Natural killer cell treated with Interleukin-12 subunit alpha and Interleukin-12 subunit beta and Interleukin-15 and Interleukin-18, amount 100 ng/mL, for 72 hours (primary cell): ENCODE measurements around the gene PRR14L. TPM values are rescaled to one million over a fixed set of nuclear protein-coding genes. Genes with fewer than 3 reads are reported as not detected.
"Not testable (repeated sequence)": the region's sequence is repeated elsewhere in the genome, so short reads cannot be mapped to it uniquely, and the experiment has no call there.

Experiments
- ATAC-seq, 2 donors: fragments of 150-1000 bp; cut with Tn5 transposase in 1 of 2; sonication (Bioruptor Pico), chemical (Tn5 transposase) in 1 of 2; 2 replicates each; pipeline ENCODE4 v1.10.0; 2021
- DNase-seq: peaks from one replicate; pipeline ENCODE4 v3.0.0; 2022; ENCODE audit warnings: low spot score
- H3K27ac Mint-ChIP-seq, 2 donors: 1 replicate in 1 of 2; 2 replicates in 1 of 2; pipeline ENCODE4 v1.8.0; 2022; ENCODE audit warnings: mixed read lengths in 2 of 2, mild to moderate bottlenecking in 1 of 2, moderate library complexity in 1 of 2
- H3K27me3 Mint-ChIP-seq, 2 donors: 1 replicate in 1 of 2; 2 replicates in 1 of 2; pipeline ENCODE4 v1.8.0; 2022; ENCODE audit warnings: mixed read lengths in 2 of 2
- H3K36me3 Mint-ChIP-seq: one replicate; pipeline ENCODE4 v1.8.0; 2022; ENCODE audit warnings: mixed read lengths
- H3K4me1 Mint-ChIP-seq, 2 donors: 1 replicate in 1 of 2; 2 replicates in 1 of 2; pipeline ENCODE4 v1.8.0; 2022; ENCODE audit warnings: low read depth in 2 of 2, mixed read lengths in 2 of 2, mild to moderate bottlenecking in 1 of 2
- H3K4me3 Mint-ChIP-seq: one replicate; pipeline ENCODE4 v1.8.0; 2022; ENCODE audit warnings: mixed read lengths
- H3K9me3 Mint-ChIP-seq: 2 replicates; pipeline ENCODE4 v1.8.0; 2022; ENCODE audit warnings: mixed read lengths
- total RNA-seq, 2 donors: library from RNA; stranded (reverse); gene quantifications; one replicate each; pipeline ENCODE4 v1.2.3, GENCODE V29; 2022

Gene PRR14L
- total RNA-seq, 2 donors from 2014 or later = 80.4 to 99.0 TPM

DNA sequence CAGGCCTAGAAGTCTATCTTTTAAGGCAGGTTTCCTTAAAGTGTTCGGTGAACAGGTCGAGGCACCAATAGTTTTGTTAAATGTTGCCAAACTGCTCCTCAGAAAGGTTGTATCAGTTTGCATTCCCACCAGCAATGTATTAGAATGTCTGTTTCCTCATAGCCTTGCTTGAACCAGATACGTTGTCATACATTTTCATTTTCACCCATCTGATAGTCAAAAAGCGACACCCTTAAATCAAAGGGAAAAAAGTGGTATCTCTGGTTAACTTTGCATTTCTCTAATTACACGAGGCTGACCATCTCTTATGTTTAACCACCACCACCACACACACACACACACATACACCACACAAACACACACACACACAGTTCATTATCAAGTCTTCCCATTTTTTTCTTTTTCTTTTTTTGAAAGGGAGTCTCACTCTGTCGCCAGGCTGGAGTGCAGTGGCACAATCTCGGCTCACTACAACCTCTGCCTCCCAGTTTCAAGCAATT, 16.3 kb downstream of the PRR14L start:
- no peak for ATAC-seq
- Mint-ChIP-seq H3K27me3 (no peaks in the 10 kb centered on the region), H3K4me1 (peaks cover 25% of the 10 kb centered on the region in 2 donors), H3K27ac (peak overlapping the region in 1 of 2 donors; percentile 12), H3K9me3 (no peaks in the 10 kb centered on the region), H3K36me3 (peaks cover 13% of the 10 kb centered on the region), H3K4me3 (no peak overlapping the region)
- no peak for DNase-seq

DNA sequence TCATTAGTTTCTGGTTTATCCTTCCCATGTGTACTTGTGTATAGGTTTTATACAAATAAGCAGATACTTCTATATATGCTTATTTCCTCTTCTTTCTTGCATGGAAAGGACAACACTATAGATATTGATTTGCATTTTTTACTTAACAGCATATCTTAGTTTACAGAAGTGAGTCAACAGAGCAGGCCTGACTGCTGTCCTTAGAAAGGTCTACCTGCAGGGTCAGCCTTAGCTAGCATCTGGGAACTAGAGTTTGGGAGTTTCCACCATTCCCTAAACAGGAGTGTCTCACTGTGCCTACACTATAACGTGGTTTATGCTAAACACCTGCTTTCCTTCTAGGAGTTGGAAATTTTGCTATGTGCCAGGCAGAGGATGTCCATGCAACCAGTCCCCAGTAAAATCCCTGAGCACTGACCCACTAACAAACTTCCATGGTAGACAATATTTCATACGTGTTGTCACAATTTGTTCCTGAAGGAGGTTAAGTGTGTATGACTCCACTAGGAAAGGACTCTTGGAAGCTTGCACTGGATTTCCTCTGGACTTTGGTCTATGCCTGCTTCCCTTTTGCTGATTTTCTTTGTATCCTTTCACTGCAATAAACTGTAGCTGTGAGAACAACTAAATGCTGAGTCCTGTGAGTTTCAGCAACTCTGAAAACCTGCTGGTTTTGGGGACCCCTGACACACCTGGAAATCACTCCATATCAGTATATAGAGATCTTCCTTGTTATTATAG, 17.7 kb downstream of the PRR14L start:
- no peak overlapping the region for H3K27ac Mint-ChIP-seq
- peaks cover 16 to 17% of the 10 kb centered on the region in 2 donors for H3K4me1 Mint-ChIP-seq
- no peak overlapping the region for H3K4me3 Mint-ChIP-seq
- H3K9me3 Mint-ChIP-seq = no peaks in the 10 kb centered on the region
- H3K36me3 Mint-ChIP-seq = peaks cover 8% of the 10 kb centered on the region
- DNase-seq (no peak), ATAC-seq (no peak)
- no peaks in the 10 kb centered on the region for H3K27me3 Mint-ChIP-seq

DNA sequence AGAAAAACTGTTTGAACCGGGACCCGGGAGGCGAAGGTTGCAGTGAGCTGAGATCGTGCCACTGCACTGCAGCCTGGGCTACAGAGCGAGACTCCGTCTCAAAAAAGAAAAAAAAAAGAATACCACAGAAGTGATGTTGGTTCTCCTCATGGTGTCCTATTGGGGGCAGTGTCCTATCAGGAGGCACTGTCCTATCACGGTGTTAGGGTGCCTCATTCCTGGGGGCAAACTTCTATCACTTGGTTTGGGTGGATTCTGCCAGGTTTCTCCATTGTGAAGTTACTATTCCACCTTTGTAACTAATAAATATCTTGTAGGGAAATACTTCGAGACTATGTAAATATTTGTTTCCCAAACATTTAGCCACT, 19.6 kb downstream of the PRR14L start:
- Mint-ChIP-seq H3K36me3 (peaks cover 8% of the 10 kb centered on the region), H3K4me1 (peaks cover 16 to 17% of the 10 kb centered on the region in 2 donors), H3K4me3 (no peak overlapping the region), H3K9me3 (no peaks in the 10 kb centered on the region), H3K27ac (no peak overlapping the region), H3K27me3 (no peaks in the 10 kb centered on the region)
- ATAC-seq (no peak), DNase-seq (no peak)

DNA sequence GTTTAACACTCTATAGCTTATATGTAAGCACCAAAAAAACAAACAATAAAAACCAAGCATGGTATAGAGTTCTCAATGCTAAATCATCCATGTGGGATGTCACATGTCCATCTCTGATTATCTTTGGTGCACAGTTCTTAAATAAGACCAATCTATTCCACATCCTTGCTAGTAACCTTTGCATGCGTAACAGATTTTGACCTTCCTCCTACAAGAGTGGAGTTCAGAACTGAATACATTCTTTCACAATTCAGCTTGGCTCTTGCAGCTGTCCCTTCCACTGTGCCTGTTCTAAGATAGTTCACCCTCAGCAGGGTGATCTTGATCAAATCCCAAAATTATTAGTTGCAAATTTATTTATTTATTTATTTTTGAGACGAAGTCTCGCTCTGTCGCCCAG, 21.1 kb downstream of the PRR14L start:
- Mint-ChIP-seq H3K27ac (no peak overlapping the region), H3K9me3 (no peaks in the 10 kb centered on the region), H3K36me3 (peaks cover 5% of the 10 kb centered on the region), H3K4me3 (no peak overlapping the region), H3K27me3 (no peaks in the 10 kb centered on the region), H3K4me1 (peaks cover 6 to 10% of the 10 kb centered on the region in 2 donors)
- ATAC-seq (no peak), DNase-seq (no peak)

DNA sequence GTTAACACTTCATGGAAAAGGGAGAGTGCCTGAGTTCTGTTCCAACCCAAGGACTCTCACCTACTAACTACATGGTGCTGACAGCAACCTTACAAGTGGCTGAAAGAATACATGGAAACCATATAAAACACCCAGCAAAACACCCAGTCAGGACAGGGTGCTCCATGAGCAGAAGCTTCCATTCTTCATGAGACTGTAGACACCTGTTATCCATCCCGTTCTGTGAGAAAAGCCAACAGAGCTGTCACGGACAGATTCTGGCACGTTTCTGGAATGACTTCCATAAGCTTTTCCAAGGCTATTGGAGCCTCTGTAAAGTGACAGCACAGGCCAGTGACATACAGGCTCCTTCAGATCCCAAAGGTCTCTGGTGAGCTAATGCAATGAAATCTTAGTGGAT, 23.2 kb downstream of the PRR14L start:
- H3K4me3 Mint-ChIP-seq = no peak overlapping the region
- no peaks in the 10 kb centered on the region for H3K36me3 Mint-ChIP-seq
- no peaks in the 10 kb centered on the region for H3K27me3 Mint-ChIP-seq
- H3K27ac Mint-ChIP-seq = no peak overlapping the region
- DNase-seq = no peak
- H3K9me3 Mint-ChIP-seq = no peaks in the 10 kb centered on the region
- peaks cover 0 to 6% of the 10 kb centered on the region in 2 donors for H3K4me1 Mint-ChIP-seq
- no peak for ATAC-seq

DNA sequence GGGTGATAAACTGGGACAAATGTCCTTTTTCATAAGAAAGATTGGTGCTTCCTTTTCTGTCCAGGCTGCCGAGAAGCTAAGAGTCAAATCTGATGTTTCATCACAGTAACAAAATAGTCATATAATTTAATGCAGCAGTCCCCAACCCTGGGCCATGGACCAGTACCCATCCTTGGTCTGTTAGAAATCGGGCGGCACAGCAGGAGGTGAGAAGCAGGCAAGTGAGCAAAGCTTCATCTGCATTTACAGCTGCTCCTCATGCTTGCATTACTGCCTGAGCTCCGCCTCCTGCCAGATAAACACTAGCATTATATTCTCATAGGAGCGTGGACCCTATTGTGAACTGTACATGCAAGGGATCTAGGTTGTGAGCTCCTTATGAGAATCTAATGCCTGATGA, 26.2 kb downstream of the PRR14L start:
- no peak for ATAC-seq
- Mint-ChIP-seq H3K36me3 (peaks cover 5% of the 10 kb centered on the region), H3K27me3 (no peaks in the 10 kb centered on the region), H3K4me3 (no peak overlapping the region), H3K4me1 (peaks cover 0 to 3% of the 10 kb centered on the region in 2 donors), H3K27ac (peak overlapping the region in 1 of 2 donors; percentile 27), H3K9me3 (no peaks in the 10 kb centered on the region)
- no peak for DNase-seq

DNA sequence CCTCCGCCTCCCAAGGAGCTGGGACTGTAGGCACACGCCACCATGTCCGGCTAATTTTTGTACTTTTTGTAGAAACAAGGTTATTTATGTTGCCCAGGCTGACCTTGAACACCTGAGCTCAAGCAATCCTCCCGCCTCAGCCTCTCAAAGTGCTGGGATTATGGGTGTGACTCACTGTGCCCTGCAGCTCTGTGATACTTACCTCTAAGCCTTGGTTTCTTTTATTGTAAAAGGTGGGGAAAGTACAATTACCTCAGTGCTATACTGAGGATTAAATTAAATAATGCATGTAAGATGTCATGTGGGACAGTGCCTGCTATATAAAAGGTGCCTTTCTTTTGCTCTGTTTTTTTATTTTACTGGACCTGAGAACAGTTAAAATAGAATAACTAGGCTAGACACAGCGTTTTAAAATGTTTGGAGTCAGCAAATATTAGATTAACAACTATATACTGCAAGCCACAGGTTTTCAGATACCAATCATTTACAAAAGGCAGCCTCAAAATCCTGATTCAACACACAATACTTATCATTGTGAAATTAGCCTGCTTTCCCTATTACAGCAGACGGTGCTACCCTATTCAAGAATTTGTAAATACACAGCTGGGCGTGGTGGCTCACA, 30.0 kb downstream of the PRR14L start:
- H3K9me3 Mint-ChIP-seq = no peaks in the 10 kb centered on the region
- no peaks in the 10 kb centered on the region for H3K27me3 Mint-ChIP-seq
- no peak for ATAC-seq
- peaks cover 0 to 3% of the 10 kb centered on the region in 2 donors for H3K4me1 Mint-ChIP-seq
- DNase-seq = no peak
- no peak overlapping the region for H3K4me3 Mint-ChIP-seq
- no peak overlapping the region for H3K27ac Mint-ChIP-seq
- peaks cover 23% of the 10 kb centered on the region for H3K36me3 Mint-ChIP-seq

DNA sequence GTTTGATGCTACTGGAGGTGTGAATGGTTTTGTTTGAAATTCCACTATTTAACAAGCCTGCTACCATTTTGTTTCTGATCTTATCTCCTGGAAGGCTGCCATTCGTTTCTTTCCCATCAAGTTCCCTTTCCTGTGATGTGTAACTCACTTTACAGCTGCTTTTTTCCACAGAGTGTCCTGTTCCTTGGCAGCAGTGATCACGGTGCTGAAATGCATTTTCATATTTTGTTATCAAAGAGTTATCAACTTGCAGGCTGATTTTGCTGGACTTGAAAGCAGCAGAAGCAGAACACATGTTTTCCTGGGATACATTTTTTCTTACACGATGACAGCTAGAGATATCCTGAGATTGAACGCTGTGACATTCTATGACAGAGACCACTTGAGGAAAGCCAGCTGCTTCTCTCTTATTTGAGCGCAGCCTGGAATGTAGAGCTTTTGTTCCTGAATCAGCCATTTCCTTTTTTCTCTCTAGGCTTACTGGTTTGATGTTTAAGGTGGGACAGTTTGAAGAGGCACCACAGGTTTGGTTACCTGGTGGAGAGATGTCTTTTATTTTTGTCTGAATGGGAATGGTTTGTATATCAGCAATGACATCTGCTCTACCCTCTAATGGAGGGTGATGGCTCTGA, 34.7 kb downstream of the PRR14L start:
- Mint-ChIP-seq H3K9me3 (no peaks in the 10 kb centered on the region), H3K4me3 (no peak overlapping the region), H3K36me3 (peaks cover 35% of the 10 kb centered on the region), H3K4me1 (no peaks in the 10 kb centered on the region), H3K27me3 (no peaks in the 10 kb centered on the region), H3K27ac (no peak overlapping the region)
- ATAC-seq (no peak), DNase-seq (no peak)

DNA sequence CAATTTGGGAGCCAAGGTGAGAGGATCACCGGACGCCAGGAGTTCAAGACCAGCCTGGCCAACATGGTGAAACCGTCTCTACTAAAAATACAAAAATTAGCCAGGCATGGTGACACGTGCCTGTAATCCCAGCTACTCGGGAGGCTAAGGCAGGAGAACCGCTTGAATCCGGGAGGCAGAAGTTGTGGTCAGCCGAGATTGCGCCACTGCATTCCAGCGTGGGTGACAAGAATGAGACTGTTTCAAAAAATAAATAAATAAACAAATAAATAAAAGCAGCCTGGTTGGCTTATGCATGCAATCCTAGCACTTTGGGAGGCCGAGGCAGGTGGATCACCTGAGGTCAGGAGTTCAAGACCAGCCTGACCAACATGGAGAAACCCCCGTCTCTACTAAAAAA, 38.7 kb downstream of the PRR14L start:
- not testable (repeated sequence) for H3K27me3 Mint-ChIP-seq, H3K4me1 Mint-ChIP-seq, H3K4me3 Mint-ChIP-seq, H3K27ac Mint-ChIP-seq, ATAC-seq, H3K9me3 Mint-ChIP-seq, DNase-seq
- H3K36me3 Mint-ChIP-seq = peaks cover 25% of the 10 kb centered on the region

DNA sequence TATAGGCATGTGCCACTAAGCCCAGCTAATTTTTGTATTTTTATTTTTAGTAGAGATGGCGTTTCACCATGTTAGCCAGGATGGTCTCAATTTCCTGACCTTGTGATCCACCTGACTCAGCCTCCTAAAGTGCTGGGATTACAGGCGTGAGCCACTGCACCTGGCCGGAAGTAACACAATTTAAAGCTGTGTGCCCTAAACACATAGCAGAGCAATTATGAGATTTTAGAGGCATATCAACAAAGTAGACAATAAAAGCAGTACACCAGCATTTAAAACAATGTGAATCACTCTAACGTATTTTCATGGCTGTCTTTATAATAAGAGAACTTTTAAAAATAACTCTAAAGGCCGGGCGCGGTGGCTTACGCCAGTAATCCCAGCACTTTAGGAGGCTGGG, 42.4 kb downstream of the PRR14L start:
- Mint-ChIP-seq H3K27ac (no peak overlapping the region), H3K36me3 (peaks cover 12% of the 10 kb centered on the region), H3K27me3 (no peaks in the 10 kb centered on the region), H3K9me3 (no peaks in the 10 kb centered on the region), H3K4me3 (no peak overlapping the region), H3K4me1 (peaks cover 0 to 5% of the 10 kb centered on the region in 2 donors)
- no peak for DNase-seq
- no peak for ATAC-seq

DNA sequence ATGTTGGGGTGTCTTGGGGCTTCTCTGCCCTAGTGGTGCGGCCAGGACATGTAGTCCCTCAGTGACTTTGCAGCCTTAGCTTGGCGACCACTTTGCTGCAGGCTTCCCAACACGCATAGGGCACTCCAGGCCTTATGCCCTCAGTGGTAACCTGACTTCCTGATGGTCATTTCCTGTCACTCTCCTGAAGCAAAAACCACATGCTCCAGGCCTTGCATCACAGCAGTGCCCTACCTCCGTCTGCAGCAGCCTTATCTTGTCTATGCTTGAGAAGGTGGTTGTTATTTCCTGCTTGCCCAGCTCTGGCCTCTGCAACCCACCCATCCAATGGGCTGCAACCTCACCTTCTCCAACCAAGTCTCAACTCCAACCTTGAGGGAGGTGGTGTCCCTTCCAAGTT, 54.5 kb downstream of the PRR14L start:
- ATAC-seq (peak; percentile 61 to 62), DNase-seq (no peak)
- no peak overlapping the region for H3K4me3 Mint-ChIP-seq
- H3K36me3 Mint-ChIP-seq = peaks cover 4% of the 10 kb centered on the region
- H3K27ac Mint-ChIP-seq = no peak overlapping the region
- H3K4me1 Mint-ChIP-seq = peaks cover 25 to 27% of the 10 kb centered on the region in 2 donors
- no peaks in the 10 kb centered on the region for H3K27me3 Mint-ChIP-seq
- H3K9me3 Mint-ChIP-seq = no peaks in the 10 kb centered on the region

DNA sequence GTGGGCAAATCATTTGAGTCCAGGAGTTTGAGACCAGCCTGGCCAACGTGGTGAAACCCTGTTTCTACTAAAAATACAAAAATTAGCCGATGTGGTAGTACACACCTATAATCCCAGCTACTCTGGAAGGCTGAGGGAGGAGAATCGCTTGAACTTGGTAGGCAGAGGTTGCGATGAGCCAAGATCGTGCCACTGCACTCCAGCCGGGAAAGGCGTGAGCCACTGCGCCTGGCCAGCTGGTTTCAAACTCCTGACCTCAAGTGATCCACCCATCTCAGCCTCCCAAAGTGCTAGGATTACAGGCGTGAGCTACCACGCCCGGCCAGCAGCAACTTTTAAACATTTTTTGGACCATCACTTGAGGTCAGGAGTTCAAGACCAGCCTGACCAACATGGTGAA, 55.9 kb downstream of the PRR14L start:
- peaks cover 25 to 27% of the 10 kb centered on the region in 2 donors for H3K4me1 Mint-ChIP-seq
- not testable (repeated sequence) for H3K27ac Mint-ChIP-seq, H3K36me3 Mint-ChIP-seq, H3K4me3 Mint-ChIP-seq, H3K27me3 Mint-ChIP-seq, H3K9me3 Mint-ChIP-seq, ATAC-seq, DNase-seq

DNA sequence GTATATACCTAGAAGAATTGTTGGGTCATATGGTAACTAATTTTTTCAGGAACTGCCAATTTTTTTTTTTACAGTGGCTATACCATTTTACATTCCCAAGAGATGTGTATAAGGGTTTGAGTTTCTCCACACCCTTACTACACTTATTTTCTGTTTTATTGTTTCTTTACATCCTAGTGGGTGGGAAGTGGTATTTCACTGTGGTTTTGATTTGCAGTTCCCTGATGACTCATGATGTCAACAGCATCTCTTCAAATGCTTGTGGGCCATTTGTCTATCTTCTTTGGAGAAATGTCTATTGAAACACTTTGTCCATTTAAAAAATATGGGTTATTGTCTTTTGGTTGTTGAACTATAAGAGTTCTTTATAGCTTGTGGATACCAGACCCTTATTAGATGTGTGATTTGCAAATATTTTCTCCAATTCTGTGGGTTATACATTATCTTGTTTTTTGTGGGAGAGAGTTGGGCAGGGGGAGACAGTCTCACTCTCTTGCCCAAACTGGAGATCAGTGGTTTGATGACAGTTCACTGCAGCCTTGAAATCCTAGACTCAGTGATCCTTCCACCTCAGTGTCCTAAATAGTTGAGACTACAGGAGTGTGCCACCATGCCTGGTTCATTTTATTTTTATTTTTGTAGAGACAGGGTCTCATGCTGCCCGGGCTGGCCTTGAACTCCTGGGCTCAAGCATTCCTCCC, 57.6 kb downstream of the PRR14L start:
- H3K4me1 Mint-ChIP-seq = peaks cover 25 to 27% of the 10 kb centered on the region in 2 donors
- ATAC-seq = peak; percentile 91
- peaks cover 9% of the 10 kb centered on the region for H3K36me3 Mint-ChIP-seq
- peak; percentile 70 for DNase-seq
- no peaks in the 10 kb centered on the region for H3K9me3 Mint-ChIP-seq
- no peaks in the 10 kb centered on the region for H3K27me3 Mint-ChIP-seq
- peak overlapping the region; percentile 78 to 82 for H3K27ac Mint-ChIP-seq
- peak overlapping the region; percentile 56 for H3K4me3 Mint-ChIP-seq
